Transverse colon (tissue), 3 donors: ENCODE measurements around the gene BUD23.
A peak's percentile ranks its signal among the peaks of the same experiment; 100 is the strongest.

ENCODE experiments used
- EP300 ChIP-seq: sonication (generic); formaldehyde crosslinking; IDR thresholded peaks from one replicate; pipeline ENCODE4 v1.6.1; 2017; ENCODE audit warnings: antibody characterized with exemption, low read depth
- TF ChIP-seq, protein P1 (sequence below), 5 experiments: fragments of 200-600 bp in 3 of 5; fragments of 450-650 bp in 2 of 5; sonication (generic) in 3 of 5; IDR thresholded peaks; 1 replicate in 2 of 5; 2 replicates in 3 of 5; pipeline ENCODE4 v1.5.1; 2016 to 2017; ENCODE audit warnings: antibody characterized with exemption in 5 of 5, inconsistent platforms in 3 of 5, mild to moderate bottlenecking in 2 of 5, moderate library complexity in 1 of 5

DNA sequence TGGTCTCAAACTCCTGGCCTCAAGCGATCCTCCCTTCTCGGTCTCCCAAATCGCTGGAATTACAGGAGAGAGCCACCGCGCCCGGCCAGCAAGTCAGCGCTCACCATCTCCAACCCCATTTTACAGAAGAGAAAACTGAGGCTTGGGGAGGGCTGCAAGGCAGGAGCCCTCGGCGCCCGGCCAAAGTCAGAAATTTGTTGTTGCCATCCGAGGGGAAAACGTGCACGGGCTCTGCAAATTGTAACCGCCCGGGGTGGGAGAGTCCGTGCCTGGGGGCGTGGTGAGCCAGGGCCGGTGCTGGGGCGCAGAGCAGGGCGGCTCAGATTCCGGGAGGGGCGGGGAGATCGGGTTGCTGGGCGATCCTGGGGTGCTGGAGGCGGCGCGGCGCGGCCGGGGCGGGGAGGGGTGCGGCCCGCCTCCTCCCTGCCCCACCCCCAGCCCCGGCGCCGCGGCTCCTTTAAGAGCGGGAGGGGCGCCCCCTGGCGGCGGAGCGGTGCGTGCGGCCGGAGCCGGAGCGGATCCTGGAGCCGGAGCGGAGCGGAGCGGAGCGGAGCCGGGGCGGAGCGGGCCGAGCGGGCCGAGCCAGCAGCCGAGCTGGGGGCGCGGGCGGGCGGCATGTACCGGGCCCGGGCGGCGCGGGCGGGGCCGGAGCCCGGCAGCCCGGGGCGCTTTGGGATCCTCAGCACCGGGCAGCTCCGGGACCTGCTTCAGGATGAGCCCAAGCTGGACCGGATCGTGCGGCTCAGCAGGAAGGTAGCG is 15.9 kb upstream of the BUD23 start, which contains the start of gene VPS37D:
- TF ChIP-seq, protein P1, sequence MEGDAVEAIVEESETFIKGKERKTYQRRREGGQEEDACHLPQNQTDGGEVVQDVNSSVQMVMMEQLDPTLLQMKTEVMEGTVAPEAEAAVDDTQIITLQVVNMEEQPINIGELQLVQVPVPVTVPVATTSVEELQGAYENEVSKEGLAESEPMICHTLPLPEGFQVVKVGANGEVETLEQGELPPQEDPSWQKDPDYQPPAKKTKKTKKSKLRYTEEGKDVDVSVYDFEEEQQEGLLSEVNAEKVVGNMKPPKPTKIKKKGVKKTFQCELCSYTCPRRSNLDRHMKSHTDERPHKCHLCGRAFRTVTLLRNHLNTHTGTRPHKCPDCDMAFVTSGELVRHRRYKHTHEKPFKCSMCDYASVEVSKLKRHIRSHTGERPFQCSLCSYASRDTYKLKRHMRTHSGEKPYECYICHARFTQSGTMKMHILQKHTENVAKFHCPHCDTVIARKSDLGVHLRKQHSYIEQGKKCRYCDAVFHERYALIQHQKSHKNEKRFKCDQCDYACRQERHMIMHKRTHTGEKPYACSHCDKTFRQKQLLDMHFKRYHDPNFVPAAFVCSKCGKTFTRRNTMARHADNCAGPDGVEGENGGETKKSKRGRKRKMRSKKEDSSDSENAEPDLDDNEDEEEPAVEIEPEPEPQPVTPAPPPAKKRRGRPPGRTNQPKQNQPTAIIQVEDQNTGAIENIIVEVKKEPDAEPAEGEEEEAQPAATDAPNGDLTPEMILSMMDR (IDR thresholded peaks at IDR 0.05), result peak in 4 of 5 experiments; percentile 51 to 90 (median 72)
- no peak for TF ChIP-seq EP300
